Spinal cord (tissue), 10 donors: ENCODE measurements around the gene TMA7. TPM values are rescaled to one million over a fixed set of nuclear protein-coding genes. Genes with fewer than 3 reads are reported as not detected.

Source experiments
- DNase-seq, 6 donors: peaks; one replicate each; pipeline versions ENCODE4 v3.0.0 to v3.0.0-alpha.2; 2013 to 2015; ENCODE audit warnings: low spot score in 6 of 6, low read depth in 4 of 6
- H3K27ac ChIP-seq: one replicate; pipeline ENCODE4 v1.5.1; 2013; ENCODE audit warnings: low read depth, low read length, control low read depth
- H3K27me3 ChIP-seq: one replicate; pipeline ENCODE4 v1.6.1; 2013; ENCODE audit warnings: low read length; ENCODE audit not compliant: control insufficient read depth, insufficient read depth
- H3K36me3 ChIP-seq: one replicate; pipeline ENCODE4 v1.6.1; 2013; ENCODE audit warnings: low read length; ENCODE audit not compliant: control insufficient read depth, insufficient read depth
- H3K4me1 ChIP-seq: one replicate; pipeline ENCODE4 v1.6.1; 2013; ENCODE audit warnings: low read length; ENCODE audit not compliant: control insufficient read depth, insufficient read depth
- H3K4me3 ChIP-seq: one replicate; pipeline ENCODE4 v1.5.1; 2013; ENCODE audit warnings: low read depth, low read length, control low read depth
- H3K9me3 ChIP-seq: one replicate; pipeline ENCODE4 v1.6.1; 2013; ENCODE audit warnings: low read length; ENCODE audit not compliant: control insufficient read depth, insufficient read depth
- WGBS: methylation state at CpG from one replicate; pipeline ENCODE4 v1.1.5; 2013; ENCODE audit warnings: missing lambda C conversion rate; ENCODE audit not compliant: insufficient coverage; 5-methylcytosine and 5-hydroxymethylcytosine counted together
- polyA plus RNA-seq, 2 donors: library from polyadenylated mRNA; unstranded; fragments of 120-200 nt; gene quantifications; one replicate each; pipeline ENCODE4 v1.2.1, GENCODE V29; 2013; ENCODE audit not compliant: insufficient read length in 2 of 2
- total RNA-seq, 2 donors: library from RNA; depleted of rRNA in 1 of 2; stranded (reverse); fragments of 120-200 nt in 1 of 2; fragments of >200 nt in 1 of 2; gene quantifications; one replicate each; pipeline versions ENCODE4 v1.2.3 to v1.2.4, GENCODE V29; 2013 to 2014
- donor health status: healthy.

Gene TMA7
- total and polyA plus RNA-seq, 4 donors: 120 to 435 (median 331) TPM

GRCh38 chr3:48413611-48414010 lies 26.4 kb upstream of the TMA7 start:
- Histone ChIP-seq H3K27ac (no peak overlapping the region), H3K36me3 (peaks cover 98% of the 10 kb centered on the region), H3K4me3 (no peak overlapping the region), H3K9me3 (no peaks in the 10 kb centered on the region), H3K4me1 (no peaks in the 10 kb centered on the region), H3K27me3 (no peaks in the 10 kb centered on the region)
- WGBS: 94% methylated on average over 14 of the region's 14 CpGs
- no peak for DNase-seq

GRCh38 chr3:48414376-48415250 lies 25.4 kb upstream of the TMA7 start:
- Histone ChIP-seq H3K36me3 (peaks cover 98% of the 10 kb centered on the region), H3K4me1 (no peaks in the 10 kb centered on the region), H3K9me3 (no peaks in the 10 kb centered on the region), H3K4me3 (no peak overlapping the region), H3K27ac (no peak overlapping the region), H3K27me3 (no peaks in the 10 kb centered on the region)
- WGBS: 88% methylated on average over 25 of the region's 25 CpGs
- DNase-seq: peak in 1 of 6 donors; percentile 21

- H3K9me3 ChIP-seq: no peaks in the 10 kb centered on the region
- H3K4me3 ChIP-seq: no peak overlapping the region
- peaks cover 98% of the 10 kb centered on the region for H3K36me3 ChIP-seq
- H3K4me1 ChIP-seq: no peaks in the 10 kb centered on the region
- H3K27me3 ChIP-seq: no peaks in the 10 kb centered on the region
- WGBS: 97% methylated on average over 24 of the region's 24 CpGs
- DNase-seq: no peak
- H3K27ac ChIP-seq: no peak overlapping the region
Measured at GRCh38 chr3:48415251-48415953, 24.7 kb upstream of the TMA7 start.

- H3K27me3 ChIP-seq: no peaks in the 10 kb centered on the region
- H3K9me3 ChIP-seq: no peaks in the 10 kb centered on the region
- DNase-seq: no peak
- no peak overlapping the region for H3K27ac ChIP-seq
- no peak overlapping the region for H3K4me3 ChIP-seq
- no peaks in the 10 kb centered on the region for H3K4me1 ChIP-seq
- WGBS: 93% methylated on average over 14 of the region's 14 CpGs
- H3K36me3 ChIP-seq: peaks cover 98% of the 10 kb centered on the region
Measured at GRCh38 chr3:48416091-48416505, 24.0 kb upstream of the TMA7 start.

GRCh38 chr3:48416546-48416945 lies 23.5 kb upstream of the TMA7 start:
- Histone ChIP-seq H3K27ac (no peak overlapping the region), H3K27me3 (no peaks in the 10 kb centered on the region), H3K4me1 (no peaks in the 10 kb centered on the region), H3K4me3 (no peak overlapping the region), H3K9me3 (no peaks in the 10 kb centered on the region), H3K36me3 (peaks cover 97% of the 10 kb centered on the region)
- 87% methylated on average over 3 of the region's 4 CpGs for WGBS
- no peak for DNase-seq

GRCh38 chr3:48417529-48418108 lies 22.4 kb upstream of the TMA7 start:
- WGBS: 95% methylated on average over 13 of the region's 14 CpGs
- Histone ChIP-seq H3K4me1 (peaks cover 1% of the 10 kb centered on the region), H3K27me3 (no peaks in the 10 kb centered on the region), H3K4me3 (no peak overlapping the region), H3K9me3 (no peaks in the 10 kb centered on the region), H3K36me3 (peaks cover 97% of the 10 kb centered on the region), H3K27ac (no peak overlapping the region)
- DNase-seq: no peak

GRCh38 chr3:48418140-48418539 lies 21.9 kb upstream of the TMA7 start:
- Histone ChIP-seq H3K36me3 (peaks cover 97% of the 10 kb centered on the region), H3K27me3 (no peaks in the 10 kb centered on the region), H3K9me3 (no peaks in the 10 kb centered on the region), H3K27ac (no peak overlapping the region), H3K4me3 (no peak overlapping the region), H3K4me1 (peaks cover 6% of the 10 kb centered on the region)
- no peak for DNase-seq
- WGBS: 91% methylated on average over 13 of the region's 17 CpGs

GRCh38 chr3:48418651-48419050 lies 21.4 kb upstream of the TMA7 start:
- Histone ChIP-seq H3K4me1 (peaks cover 11% of the 10 kb centered on the region), H3K36me3 (peaks cover 97% of the 10 kb centered on the region), H3K4me3 (no peak overlapping the region), H3K27ac (no peak overlapping the region), H3K27me3 (no peaks in the 10 kb centered on the region), H3K9me3 (no peaks in the 10 kb centered on the region)
- no peak for DNase-seq
- WGBS: 90% methylated on average over 7 of the region's 9 CpGs

- Histone ChIP-seq H3K4me1 (peaks cover 16% of the 10 kb centered on the region), H3K27me3 (no peaks in the 10 kb centered on the region), H3K36me3 (peaks cover 97% of the 10 kb centered on the region), H3K9me3 (no peaks in the 10 kb centered on the region), H3K27ac (no peak overlapping the region), H3K4me3 (no peak overlapping the region)
- WGBS: 94% methylated on average over 9 of the region's 9 CpGs
- no peak for DNase-seq
Measured at GRCh38 chr3:48419149-48419548, 20.9 kb upstream of the TMA7 start.
